SU-DHL-6 (cell line): ENCODE results near the gene MYRFL.
"Not testable (repeated sequence)": the region's sequence is repeated elsewhere in the genome, so short reads cannot be mapped to it uniquely, and the experiment has no call there.

Experiments
- H2AFZ ChIP-seq: fragments of 200-600 bp; sonication (generic); 2 replicates; pipeline ENCODE4 v1.6.1; 2014; ENCODE audit warnings: low read depth, mild to moderate bottlenecking, moderate library complexity, mixed read lengths, antibody characterized with exemption, low read length; ENCODE audit not compliant: severe bottlenecking
- H3F3A ChIP-seq: fragments of 200-600 bp; shearing (Covaris generic); 2 replicates; pipeline ENCODE4 v1.6.0; 2016; ENCODE audit warnings: antibody characterized with exemption, mild to moderate bottlenecking; ENCODE audit not compliant: insufficient read depth
- H3K27ac ChIP-seq: fragments of 200-600 bp; sonication (generic); 2 replicates; pipeline ENCODE4 v1.5.1; 2016; ENCODE audit warnings: low read depth, mild to moderate bottlenecking, low read length, moderate library complexity, mixed read lengths
- H3K27me3 ChIP-seq: fragments of 200-600 bp; sonication (generic), shearing (Covaris generic); 2 replicates; pipeline ENCODE4 v1.6.0; 2014; ENCODE audit warnings: mild to moderate bottlenecking, low read length
- H3K36me3 ChIP-seq: fragments of 200-600 bp; sonication (generic); 2 replicates; pipeline ENCODE4 v1.6.1; 2014; ENCODE audit warnings: mild to moderate bottlenecking, low read length, mixed read lengths
- H3K4me2 ChIP-seq: fragments of 300-600, 200-600 bp; shearing (Covaris generic), sonication (generic); 2 replicates; pipeline ENCODE4 v1.6.0; 2014; ENCODE audit warnings: low read length, low read depth, mild to moderate bottlenecking; ENCODE audit not compliant: poor library complexity, severe bottlenecking
- H3K4me3 ChIP-seq: fragments of 200-600 bp; sonication (generic); 2 replicates; pipeline ENCODE4 v1.5.1; 2014; ENCODE audit warnings: antibody characterized with exemption, low read length, mild to moderate bottlenecking, mixed read lengths; ENCODE audit not compliant: insufficient read depth, poor library complexity, severe bottlenecking
- H3K79me2 ChIP-seq: fragments of 200-600 bp; sonication (generic); 2 replicates; pipeline ENCODE4 v1.6.1; 2014; ENCODE audit warnings: mild to moderate bottlenecking, low read length, moderate library complexity; ENCODE audit not compliant: insufficient read depth
- H3K9ac ChIP-seq: fragments of 200-600 bp; sonication (generic); 2 replicates; pipeline ENCODE4 v1.7.0; 2014; ENCODE audit warnings: mild to moderate bottlenecking, low read length
- H3K9me2 ChIP-seq: fragments of 200-600 bp; sonication (generic); replicated peaks from 2 replicates; pipeline ENCODE4 v1.6.1; 2014; ENCODE audit warnings: low read length; ENCODE audit not compliant: insufficient read depth
- H3K9me3 ChIP-seq: fragments of 200-600 bp; sonication (generic); 2 replicates; pipeline ENCODE4 v1.6.1; 2014; ENCODE audit warnings: low read length, mixed read lengths; ENCODE audit not compliant: insufficient read depth
- H4K20me1 ChIP-seq: fragments of 200-600 bp; sonication (generic); 2 replicates; pipeline ENCODE4 v1.6.1; 2014; ENCODE audit warnings: low read depth, mild to moderate bottlenecking, antibody characterized with exemption, low read length, moderate library complexity, mixed read lengths
- CTCF ChIP-seq: fragments of 200-600 bp; sonication (generic); IDR thresholded peaks from one replicate; pipeline ENCODE4 v1.5.1; 2017; ENCODE audit warnings: antibody characterized with exemption, mild to moderate bottlenecking, low read length, moderate library complexity; ENCODE audit not compliant: insufficient read depth, poor library complexity, severe bottlenecking
- EZH2phosphoT487 ChIP-seq: fragments of 200-600 bp; sonication (generic), shearing (Covaris generic); conservative IDR thresholded peaks from 2 replicates; pipeline ENCODE4 v1.6.1; 2018; ENCODE audit warnings: mild to moderate bottlenecking, antibody characterized with exemption, low read length, moderate library complexity, mixed read lengths

MYRFL gene

GRCh38 chr12:69789351-69789750 lies 35.7 kb upstream of the MYRFL start:
- Histone ChIP-seq H3K27me3 (no peaks in the 10 kb centered on the region), H4K20me1 (no peaks in the 10 kb centered on the region), H2AFZ (no peak overlapping the region), H3K36me3 (peaks cover 17% of the 10 kb centered on the region), H3K9ac (no peak overlapping the region), H3K27ac (no peak overlapping the region), H3F3A (no peaks in the 10 kb centered on the region), H3K4me3 (no peak overlapping the region), H3K79me2 (no peaks in the 10 kb centered on the region), H3K4me2 (no peak overlapping the region), H3K9me3 (0 out of 2 replicates have a peak, but pooled peaks cover 6% of the 10 kb centered on the region), H3K9me2 (no peaks in the 10 kb centered on the region)
- TF ChIP-seq EZH2phosphoT487 (no peak), CTCF (no peak)

GRCh38 chr12:69792533-69792932 lies 32.5 kb upstream of the MYRFL start:
- Histone ChIP-seq H3K4me3 (no peak overlapping the region), H2AFZ (no peak overlapping the region), H3F3A (no peaks in the 10 kb centered on the region), H3K36me3 (peaks cover 21% of the 10 kb centered on the region), H3K4me2 (no peak overlapping the region), H3K27me3 (no peaks in the 10 kb centered on the region), H3K9ac (no peak overlapping the region), H4K20me1 (no peaks in the 10 kb centered on the region), H3K27ac (no peak overlapping the region), H3K9me2 (no peaks in the 10 kb centered on the region), H3K9me3 (0 out of 2 replicates have a peak, but pooled peaks cover 6% of the 10 kb centered on the region), H3K79me2 (no peaks in the 10 kb centered on the region)
- TF ChIP-seq CTCF = no peak

DNA sequence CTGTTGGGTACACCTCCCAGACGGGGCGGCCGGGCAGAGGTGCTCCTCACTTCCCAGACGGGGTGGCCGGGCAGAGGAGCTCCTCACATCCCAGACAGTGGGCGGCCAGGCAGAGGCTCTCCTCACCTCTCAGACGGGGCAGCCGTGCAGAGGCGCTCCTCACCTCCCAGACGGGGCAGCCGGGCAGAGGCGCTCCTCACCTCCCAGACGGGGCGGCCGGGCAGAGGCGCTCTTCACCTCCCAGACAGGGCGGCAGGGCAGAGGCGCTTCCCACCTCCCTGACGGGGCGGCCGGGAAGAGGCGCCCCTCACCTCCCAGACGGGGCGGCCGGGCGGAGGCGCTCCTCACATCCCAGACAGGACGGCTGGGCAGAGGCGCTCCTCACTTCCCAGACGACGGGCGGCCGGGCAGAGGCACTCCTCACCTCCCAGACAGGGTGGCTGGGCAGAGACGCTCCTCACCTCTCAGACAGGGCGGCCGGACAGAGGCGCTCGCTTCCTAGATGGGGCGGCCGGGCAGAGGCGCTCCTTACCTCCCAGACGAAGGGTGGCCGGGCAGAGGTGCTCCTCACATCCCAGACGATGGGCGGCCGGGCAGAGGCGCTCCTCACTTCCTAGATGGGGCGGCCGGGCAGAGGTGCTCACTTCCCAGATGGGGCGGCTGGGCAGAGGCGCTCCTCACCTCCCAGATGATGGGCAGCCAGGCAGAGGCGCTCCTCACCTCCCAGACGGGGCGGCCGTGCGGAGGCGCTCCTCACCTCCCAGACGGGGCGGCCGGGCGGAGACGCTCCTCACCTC lies 17.7 kb upstream of the MYRFL start:
- H3K9me2 ChIP-seq, H3K9me3 ChIP-seq, H3K27ac ChIP-seq, H2AFZ ChIP-seq, H3K4me3 ChIP-seq, H3K4me2 ChIP-seq, H3K27me3 ChIP-seq, H3K9ac ChIP-seq, H3K79me2 ChIP-seq, H4K20me1 ChIP-seq, H3F3A ChIP-seq: not testable (repeated sequence)
- H3K36me3 ChIP-seq = peaks cover 10% of the 10 kb centered on the region

DNA sequence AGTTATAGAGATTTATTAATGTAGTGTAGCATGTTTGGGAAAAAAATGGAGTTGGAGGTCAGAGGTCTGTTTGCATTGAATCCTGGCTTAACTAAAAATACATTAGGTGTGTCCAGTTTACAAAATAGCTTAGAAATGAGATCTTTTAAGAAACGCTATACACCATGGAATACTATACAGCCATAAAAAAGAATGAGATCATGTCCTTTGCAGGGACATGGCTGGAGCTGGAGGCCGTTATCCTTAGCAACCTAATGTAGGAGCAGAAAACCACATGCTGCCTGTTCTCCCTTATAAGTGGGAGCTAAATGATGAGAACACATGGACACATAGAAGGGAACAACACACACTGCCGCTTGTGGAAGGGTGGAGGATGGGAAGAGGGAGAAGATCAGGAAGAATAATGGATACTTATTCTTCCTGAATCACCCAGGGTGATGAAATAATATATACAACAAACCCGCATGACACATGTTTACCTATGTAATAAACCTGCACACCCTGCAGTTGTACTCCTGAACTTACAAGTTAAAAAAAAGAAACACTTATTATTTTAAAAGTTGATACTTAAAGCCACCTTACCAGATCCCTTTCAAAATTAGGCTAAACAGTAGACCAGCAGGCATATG lies 14.0 kb upstream of the MYRFL start:
- peaks cover 10% of the 10 kb centered on the region for H3K36me3 ChIP-seq
- H3K9me2 ChIP-seq = no peaks in the 10 kb centered on the region
- H3K79me2 ChIP-seq = no peaks in the 10 kb centered on the region
- no peaks in the 10 kb centered on the region for H4K20me1 ChIP-seq
- no peaks in the 10 kb centered on the region for H3F3A ChIP-seq
- peaks cover 4% of the 10 kb centered on the region; the same call in 1 of the 2 replicates for H3K9me3 ChIP-seq
- H3K4me3 ChIP-seq = no peak overlapping the region
- no peak overlapping the region for H3K9ac ChIP-seq
- H3K27me3 ChIP-seq = no peaks in the 10 kb centered on the region
- TF ChIP-seq EZH2phosphoT487 = no peak
- no peak for TF ChIP-seq CTCF
- H2AFZ ChIP-seq = no peak overlapping the region
- no peak overlapping the region for H3K27ac ChIP-seq
- no peak overlapping the region for H3K4me2 ChIP-seq
